Stimulated activated CD4-positive, alpha-beta T cell treated with anti-CD3 and anti-CD28 coated beads, Interleukin-15, amount 100 ng/mL, for 48 hours (primary cell): ENCODE measurements around the gene CTSE.

Experiments
- DNase-seq, 2 donors: peaks; one replicate each; pipeline ENCODE4 v3.0.0-alpha.2; 2020; ENCODE audit warnings: low read depth in 2 of 2

CTSE gene

GRCh38 chr1:205971082-205971481 lies 52.6 kb downstream of the CTSE start:
- DNase-seq: no peak

- DNase-seq: no peak
Measured at GRCh38 chr1:205970486-205970885, 53.2 kb downstream of the CTSE start.

GRCh38 chr1:205969229-205969628 lies 54.5 kb downstream of the CTSE start:
- no peak for DNase-seq

GRCh38 chr1:205967554-205968335 lies 56.0 kb downstream of the CTSE start:
- no peak for DNase-seq

- no peak for DNase-seq
Measured at GRCh38 chr1:205965036-205965884, 58.4 kb downstream of the CTSE start.

GRCh38 chr1:205963352-205964155 lies 60.1 kb downstream of the CTSE start:
- no peak for DNase-seq

GRCh38 chr1:205962821-205963221 lies 60.9 kb downstream of the CTSE start:
- DNase-seq: no peak

- no peak for DNase-seq
Measured at GRCh38 chr1:205961991-205962820, 61.5 kb downstream of the CTSE start.

- no peak for DNase-seq
Measured at GRCh38 chr1:205961405-205961804, 62.3 kb downstream of the CTSE start.

GRCh38 chr1:205959789-205960188 lies 63.9 kb downstream of the CTSE start:
- DNase-seq: no peak
